ENCODE results near the gene KMT2D.

The KMT2D gene

DNA sequence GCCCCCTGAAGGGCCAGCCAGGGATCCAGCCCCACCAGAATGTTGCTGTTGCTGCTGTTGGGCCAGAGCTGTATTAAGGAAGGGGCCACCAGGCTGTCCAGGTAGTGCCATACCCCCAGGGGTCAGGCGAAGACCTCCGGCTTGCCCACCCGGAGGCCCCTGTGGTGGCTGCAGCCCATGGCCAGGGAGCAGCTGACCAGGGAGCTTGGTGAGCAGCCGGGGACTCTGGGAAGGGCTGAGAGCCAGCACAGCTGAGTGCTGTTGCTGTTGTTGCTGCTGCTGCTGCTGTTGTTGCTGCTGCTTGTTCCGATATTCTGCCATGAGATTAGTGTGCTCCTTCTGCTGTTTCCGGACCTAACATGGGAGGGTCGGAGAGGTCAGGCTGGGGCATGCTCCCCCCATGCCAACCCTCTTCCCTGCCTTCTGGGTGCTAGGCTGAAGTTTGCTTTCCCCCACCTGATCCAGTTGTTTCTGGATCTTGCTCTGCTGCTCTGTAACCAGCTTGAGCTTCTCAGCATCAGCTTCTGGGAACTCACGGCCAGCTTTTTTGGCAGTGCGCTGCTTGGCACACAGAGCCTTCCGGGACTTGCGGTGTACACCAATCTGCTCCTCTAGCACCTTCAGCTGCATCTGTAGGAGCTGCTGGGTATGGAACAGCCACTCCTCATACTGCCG is 26.8 kb downstream of the KMT2D start:
- no peak for DNase-seq

DNA sequence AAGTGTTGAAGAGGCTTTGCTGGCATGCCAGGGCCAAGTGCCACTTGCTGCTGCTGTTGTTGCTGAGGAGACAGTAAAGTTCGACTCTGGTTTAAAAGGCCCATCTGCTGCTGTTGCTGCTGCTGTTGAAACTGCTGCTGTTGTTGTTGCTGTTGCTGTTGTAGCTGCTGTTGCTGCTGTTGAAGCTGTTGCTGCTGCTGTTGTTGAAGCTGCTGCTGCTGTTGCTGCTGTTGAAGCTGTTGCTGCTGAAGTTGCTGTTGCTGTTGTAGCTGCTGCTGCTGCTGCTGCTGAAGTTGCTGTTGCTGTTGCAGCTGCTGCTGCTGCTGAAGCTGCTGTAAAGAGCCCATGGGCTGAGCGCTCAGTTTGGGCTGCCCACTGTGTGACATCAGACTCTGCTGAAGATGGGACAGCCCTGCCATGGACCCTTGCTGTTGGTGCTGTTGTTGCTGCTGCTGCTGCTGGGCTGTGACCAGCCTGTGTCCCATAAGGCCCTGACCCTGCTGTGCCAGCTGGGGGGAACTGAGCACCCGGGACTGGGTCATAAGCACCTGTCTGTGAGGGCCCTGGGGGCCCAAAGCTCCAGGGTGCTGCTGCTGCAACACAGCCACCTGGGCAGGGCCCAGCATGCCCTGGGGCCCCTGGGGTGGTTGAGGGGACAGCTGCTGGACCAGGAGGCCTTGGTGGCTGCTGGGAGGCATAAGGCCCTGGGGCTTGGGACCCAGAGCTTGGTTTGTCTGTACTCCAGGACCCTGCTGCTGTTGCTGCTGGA is 27.7 kb downstream of the KMT2D start:
- DNase-seq = no peak

GRCh38 chr12:49032276-49032675 is 28.3 kb downstream of the KMT2D start:
- no peak for DNase-seq

DNA sequence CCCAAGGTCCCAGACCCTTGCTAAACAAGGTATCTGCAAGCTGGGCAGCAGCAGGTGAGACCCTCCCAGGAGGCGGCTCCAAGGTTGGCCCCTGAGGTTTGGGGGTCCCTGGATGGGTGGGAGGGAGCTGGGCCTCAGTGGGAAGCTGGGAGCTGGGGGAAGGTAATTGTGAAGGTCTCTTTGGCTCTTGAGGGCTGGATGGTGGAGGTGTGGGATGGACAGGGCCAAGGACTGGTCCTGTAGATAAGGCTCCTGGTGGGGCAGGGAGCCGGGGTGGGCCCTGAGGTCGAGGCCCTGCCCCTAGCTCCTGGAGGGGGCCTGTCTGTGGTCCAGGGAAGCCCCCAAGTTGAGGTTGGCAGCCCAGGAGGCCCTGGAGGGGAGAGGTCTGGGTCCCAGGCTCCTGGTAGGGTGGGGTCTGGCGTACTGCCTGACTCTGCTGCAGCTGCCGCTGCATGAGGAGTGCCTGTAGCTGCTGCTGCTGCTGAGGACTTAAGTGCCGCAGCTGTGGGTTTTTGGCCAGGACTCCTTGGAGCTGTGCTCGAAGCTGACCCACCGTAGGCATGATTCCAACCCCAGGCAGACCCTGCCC is 28.9 kb downstream of the KMT2D start:
- no peak for DNase-seq

GRCh38 chr12:49030714-49031572 is 29.7 kb downstream of the KMT2D start:
- no peak for DNase-seq

GRCh38 chr12:49030119-49030518 is 30.5 kb downstream of the KMT2D start:
- no peak for DNase-seq

DNA sequence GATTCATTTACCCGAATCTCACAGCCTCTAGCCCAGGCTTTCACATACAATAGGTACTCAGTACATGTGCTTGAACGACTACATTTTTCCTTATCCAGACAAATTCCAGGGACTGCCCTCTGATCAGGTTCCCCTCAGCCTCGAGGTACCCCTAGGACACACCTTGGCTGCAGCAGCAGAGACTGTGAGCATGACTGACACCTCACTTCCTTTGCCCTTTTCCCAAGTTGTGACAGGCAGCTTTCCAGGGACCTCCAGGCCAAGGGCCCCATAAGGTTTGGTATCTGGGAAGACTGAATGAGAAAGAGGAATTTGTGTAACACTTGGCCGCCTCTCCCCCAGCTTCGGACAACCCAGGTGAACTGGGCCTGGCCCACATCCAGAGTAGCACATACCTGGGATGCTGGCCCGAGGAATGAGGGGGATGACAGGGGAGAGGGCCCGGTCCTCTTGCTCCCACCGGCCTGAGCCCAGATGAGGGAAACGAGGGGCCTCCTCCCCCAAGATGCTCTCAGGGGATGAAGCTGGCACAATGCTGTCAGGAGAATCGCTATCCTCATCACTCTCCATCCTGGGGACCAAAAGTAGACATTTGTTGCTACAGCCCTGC is 31.8 kb downstream of the KMT2D start:
- no peak for DNase-seq

- DNase-seq = no peak
These were observed 32.6 kb downstream of the KMT2D start for GRCh38 chr12:49027846-49028555.

DNA sequence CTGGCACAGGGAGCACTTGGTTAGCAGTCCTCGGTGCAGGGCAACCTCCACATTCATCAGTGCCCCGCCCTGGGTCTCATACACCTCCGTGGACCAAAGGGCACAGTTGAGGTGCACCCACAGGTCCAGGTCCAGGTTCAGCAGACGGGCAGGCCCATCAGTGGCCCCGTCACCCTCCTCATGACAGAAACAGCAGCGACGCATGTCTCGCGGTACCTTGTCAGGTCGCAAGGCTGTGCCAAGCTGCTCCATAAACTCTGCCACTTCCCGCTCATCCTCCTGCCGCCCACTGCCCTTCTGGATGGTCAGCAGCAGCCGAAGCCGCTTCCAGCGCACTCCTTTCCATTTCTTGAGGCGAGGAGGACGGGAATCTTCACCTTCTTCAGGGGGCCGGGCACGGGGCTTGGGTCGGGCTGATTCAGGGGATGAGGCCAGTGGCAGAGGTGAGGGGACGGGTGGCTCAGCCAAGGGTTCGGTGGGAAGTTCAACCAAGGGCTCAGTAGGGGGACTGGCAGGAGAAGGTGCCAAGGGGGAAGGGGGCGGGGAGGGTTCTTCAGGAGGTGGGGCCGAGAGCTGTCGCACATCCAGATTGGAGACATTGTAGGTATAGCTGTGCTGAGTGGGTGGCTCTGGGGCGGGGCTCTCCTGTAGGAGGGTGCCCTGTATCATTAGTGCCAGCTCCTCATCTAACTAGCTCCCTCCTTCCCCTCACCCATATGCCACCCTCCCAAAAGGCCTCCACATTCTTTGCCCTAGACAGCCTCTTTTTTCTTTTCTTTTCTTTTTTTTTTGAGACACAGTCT is 33.7 kb downstream of the KMT2D start:
- no peak for DNase-seq

DNA sequence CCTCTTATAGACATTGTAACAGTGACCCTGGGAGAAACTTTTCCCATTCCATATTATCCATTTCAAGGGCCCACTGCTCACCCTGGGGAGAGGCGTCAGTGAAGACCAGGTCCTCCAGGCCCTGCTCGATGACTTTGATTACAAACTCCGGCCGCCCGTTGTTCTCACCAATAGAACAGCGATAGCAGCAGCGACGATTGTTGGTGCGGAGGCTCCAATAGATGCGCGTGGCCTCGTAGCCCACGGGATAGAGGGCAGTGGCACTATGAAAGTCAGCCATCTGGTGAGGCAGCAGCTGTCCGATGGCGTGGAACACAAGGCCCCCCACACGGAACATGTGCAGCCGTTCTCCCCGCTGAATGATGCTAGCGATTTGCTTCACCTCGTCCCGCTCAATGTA is 34.5 kb downstream of the KMT2D start:
- no peak for DNase-seq

- DNase-seq = no peak
These were observed 35.1 kb downstream of the KMT2D start for GRCh38 chr12:49025463-49025862.

GRCh38 chr12:49024543-49024942 is 36.1 kb downstream of the KMT2D start:
- no peak for DNase-seq

GRCh38 chr12:49023812-49024211 is 36.8 kb downstream of the KMT2D start:
- no peak for DNase-seq

- DNase-seq = no peak
These were observed 37.9 kb downstream of the KMT2D start for GRCh38 chr12:49022558-49023178.

- DNase-seq = no peak
These were observed 39.2 kb downstream of the KMT2D start for GRCh38 chr12:49021292-49021915.

DNA sequence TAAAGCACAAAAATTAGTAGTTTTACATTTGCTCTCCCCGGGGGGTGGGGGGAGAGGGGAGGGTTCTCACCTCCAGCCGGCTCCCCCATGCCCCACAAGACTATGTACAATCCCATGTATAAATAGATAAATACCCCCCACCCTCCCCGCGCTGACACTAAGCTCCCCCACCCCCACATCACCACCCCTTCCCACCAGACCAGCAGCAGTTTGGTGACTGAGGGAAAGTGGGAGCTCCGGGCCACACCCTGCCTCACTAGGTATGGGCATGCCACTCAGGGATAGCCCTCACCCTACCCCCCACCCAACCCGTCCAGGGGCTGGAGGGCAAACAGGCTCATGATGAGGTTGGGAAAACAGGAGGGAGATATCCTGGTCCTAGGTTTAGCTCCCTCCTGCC is 40.2 kb downstream of the KMT2D start:
- no peak for DNase-seq

GRCh38 chr12:49019443-49020324 is 40.9 kb downstream of the KMT2D start:
- peak; percentile 55 for DNase-seq

DNA sequence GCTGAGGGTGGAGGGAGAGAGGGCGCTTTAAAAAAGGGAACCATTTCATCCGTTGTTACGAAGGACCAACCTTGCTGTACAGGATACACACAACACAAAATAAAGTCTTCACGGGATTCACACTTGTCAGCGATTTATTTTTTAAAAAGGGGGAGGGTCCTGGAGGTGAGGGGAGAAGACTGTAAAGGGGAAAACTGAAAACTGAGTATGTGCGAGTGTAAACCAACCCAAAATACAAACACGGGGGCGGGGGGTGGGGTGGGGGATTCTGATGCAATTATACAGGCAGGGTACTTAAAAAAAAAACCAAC is 41.5 kb downstream of the KMT2D start:
- no peak for DNase-seq

Measured in fibroblast of skin of back (primary cell).